OCI-LY7 (cell line): ENCODE data around the gene SEMA3E. TPM values are rescaled to one million over a fixed set of nuclear protein-coding genes. Genes with fewer than 3 reads are reported as not detected.

Experiments
- BruUV-seq: library from RNA; stranded (reverse); fragments of 400-500 nt; replicated peaks from 2 replicates; lab custom pipeline; 2021; lab: Mats Ljungman, UMichigan
- CTCF ChIA-PET: fragments of 300-600 bp; sonication (Branson Sonifier 250); formaldehyde crosslinking; loops from one replicate; lab custom pipeline; 2022; ENCODE audit warnings: antibody characterized with exemption; ENCODE audit not compliant: unreplicated experiment; lab: Charles Lee
- POLR2A ChIA-PET: fragments of 300-600 bp; sonication (Branson Sonifier 250); formaldehyde crosslinking; loops from one replicate; lab custom pipeline; 2022; ENCODE audit warnings: antibody characterized with exemption; lab: Charles Lee
- DNase-seq: peaks from one replicate; pipeline ENCODE4 v3.0.0-alpha.2; 2015; ENCODE audit warnings: low spot score
- H2AFZ ChIP-seq: fragments of 200-600 bp; sonication (generic), shearing (Covaris generic); 2 replicates; pipeline ENCODE4 v1.6.1; 2014; ENCODE audit warnings: mild to moderate bottlenecking, antibody characterized with exemption, low read length, moderate library complexity
- H3K27ac ChIP-seq: fragments of 200-600 bp; sonication (generic); 2 replicates; pipeline ENCODE4 v1.5.1; 2014; ENCODE audit warnings: mixed run types, low read depth, mild to moderate bottlenecking, moderate library complexity, low read length, inconsistent platforms; ENCODE audit not compliant: poor library complexity, severe bottlenecking
- H3K36me3 ChIP-seq: fragments of 200-600 bp; sonication (generic); 2 replicates; pipeline ENCODE4 v1.6.1; 2014; ENCODE audit warnings: mild to moderate bottlenecking, antibody characterized with exemption, low read length, moderate library complexity, mixed read lengths; ENCODE audit not compliant: insufficient read depth
- H3K4me1 ChIP-seq: fragments of 200-600 bp; sonication (generic); 2 replicates; pipeline ENCODE4 v1.5.1; 2014; ENCODE audit warnings: mild to moderate bottlenecking, low read length; ENCODE audit not compliant: insufficient read depth, poor library complexity, severe bottlenecking
- H3K4me2 ChIP-seq: fragments of 200-600 bp; sonication (generic); 2 replicates; pipeline ENCODE4 v1.6.1; 2014; ENCODE audit warnings: mild to moderate bottlenecking, low read length
- H3K4me3 ChIP-seq: fragments of 200-600 bp; sonication (generic); 2 replicates; pipeline ENCODE4 v1.5.1; 2014; ENCODE audit warnings: mild to moderate bottlenecking, low read depth, low read length; ENCODE audit not compliant: poor library complexity, severe bottlenecking
- H3K79me2 ChIP-seq: fragments of 200-600 bp; sonication (generic); 2 replicates; pipeline ENCODE4 v1.6.1; 2016; ENCODE audit warnings: low read depth, mild to moderate bottlenecking, low read length, moderate library complexity, mixed read lengths; ENCODE audit not compliant: insufficient read depth
- H3K9me2 ChIP-seq: fragments of 200-600 bp; sonication (generic); 2 replicates; pipeline ENCODE4 v1.6.1; 2016; ENCODE audit warnings: mild to moderate bottlenecking, low read length, mixed read lengths; ENCODE audit not compliant: insufficient read depth
- H3K9me3 ChIP-seq: fragments of 200-600 bp; sonication (generic); 2 replicates; pipeline ENCODE4 v1.6.1; 2014; ENCODE audit warnings: mild to moderate bottlenecking, mixed run types, low read length, mixed read lengths
- H4K20me1 ChIP-seq: fragments of 200-600 bp; sonication (generic); 2 replicates; pipeline ENCODE4 v1.6.1; 2014; ENCODE audit warnings: mild to moderate bottlenecking, antibody characterized with exemption, low read length, moderate library complexity, mixed read lengths; ENCODE audit not compliant: insufficient read depth
- EZH2phosphoT487 ChIP-seq: fragments of 200-600 bp; sonication (generic); IDR thresholded peaks from 2 replicates; pipeline ENCODE4 v1.6.1; 2018; ENCODE audit warnings: low read depth, borderline replicate concordance, mild to moderate bottlenecking, mixed run types, antibody characterized with exemption, low read length, moderate library complexity, mixed read lengths
- intact Hi-C: fragments of 100-400 bp; cut with micrococcal nuclease; formaldehyde crosslinking; loops from one replicate; pipeline ENCODE4 v1.10.0; 2022; ENCODE audit not compliant: unreplicated experiment
- total RNA-seq, 2 experiments: library from RNA; depleted of rRNA in 1 of 2; stranded (reverse); fragments of >200 nt in 1 of 2; shearing (Covaris generic) in 1 of 2; gene quantifications; 2 replicates each; pipeline ENCODE4 v1.2.3, GENCODE V29; 2014 to 2022
- TF ChIP-seq, protein P1 (sequence below): fragments of 200-600 bp; sonication (generic); conservative IDR thresholded peaks from 2 replicates; pipeline ENCODE4 v1.5.1; 2014; ENCODE audit warnings: mild to moderate bottlenecking, antibody characterized with exemption, low read length, moderate library complexity, mixed read lengths

The SEMA3E gene
- total RNA-seq, 2 experiments from 2014 or later, result 0.06 TPM; not detected in 1

DNA sequence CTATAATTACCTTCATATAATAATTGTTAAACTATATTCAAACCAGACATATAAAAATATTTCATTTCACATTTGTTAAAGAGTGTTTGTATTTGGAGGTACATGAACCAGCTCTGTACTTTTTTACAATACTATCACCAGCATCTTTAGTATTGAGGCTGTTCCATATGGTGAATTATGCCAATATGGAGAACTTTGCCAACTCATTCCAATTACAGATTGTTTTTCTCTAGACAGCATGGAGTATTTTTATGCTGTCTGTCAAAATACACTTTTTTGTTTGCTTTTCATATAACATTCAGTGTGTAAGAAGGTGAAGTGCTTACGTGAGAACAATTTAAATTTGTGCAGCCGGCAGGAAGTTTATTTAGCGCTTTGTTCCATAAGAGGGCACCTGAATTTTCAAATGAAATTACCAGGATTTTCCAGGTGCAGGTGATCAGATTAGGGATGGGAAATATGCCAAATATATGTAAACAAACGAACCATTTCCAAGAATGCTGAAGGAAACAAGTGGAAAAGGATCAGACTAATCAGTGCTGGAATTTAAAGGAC is 54.9 kb downstream of the SEMA3E start:
- no peaks in the 10 kb centered on the region for H3K36me3 ChIP-seq
- intact Hi-C loops, result no loop called here
- no peak overlapping the region for H2AFZ ChIP-seq
- CTCF ChIA-PET, result no interaction called here
- H3K79me2 ChIP-seq, result no peaks in the 10 kb centered on the region
- TF ChIP-seq, protein P1, sequence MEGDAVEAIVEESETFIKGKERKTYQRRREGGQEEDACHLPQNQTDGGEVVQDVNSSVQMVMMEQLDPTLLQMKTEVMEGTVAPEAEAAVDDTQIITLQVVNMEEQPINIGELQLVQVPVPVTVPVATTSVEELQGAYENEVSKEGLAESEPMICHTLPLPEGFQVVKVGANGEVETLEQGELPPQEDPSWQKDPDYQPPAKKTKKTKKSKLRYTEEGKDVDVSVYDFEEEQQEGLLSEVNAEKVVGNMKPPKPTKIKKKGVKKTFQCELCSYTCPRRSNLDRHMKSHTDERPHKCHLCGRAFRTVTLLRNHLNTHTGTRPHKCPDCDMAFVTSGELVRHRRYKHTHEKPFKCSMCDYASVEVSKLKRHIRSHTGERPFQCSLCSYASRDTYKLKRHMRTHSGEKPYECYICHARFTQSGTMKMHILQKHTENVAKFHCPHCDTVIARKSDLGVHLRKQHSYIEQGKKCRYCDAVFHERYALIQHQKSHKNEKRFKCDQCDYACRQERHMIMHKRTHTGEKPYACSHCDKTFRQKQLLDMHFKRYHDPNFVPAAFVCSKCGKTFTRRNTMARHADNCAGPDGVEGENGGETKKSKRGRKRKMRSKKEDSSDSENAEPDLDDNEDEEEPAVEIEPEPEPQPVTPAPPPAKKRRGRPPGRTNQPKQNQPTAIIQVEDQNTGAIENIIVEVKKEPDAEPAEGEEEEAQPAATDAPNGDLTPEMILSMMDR, result no peak
- TF ChIP-seq EZH2phosphoT487, result no peak
- H3K4me2 ChIP-seq, result no peak overlapping the region
- BruUV-seq, result no TSS peak
- H3K9me3 ChIP-seq, result no peaks in the 10 kb centered on the region
- H3K27ac ChIP-seq, result no peak overlapping the region
- POLR2A ChIA-PET, result interaction anchor here (1.1 kb wide), 1 partner anchor 49 kb away, joined by 3 read pairs; no protein-coding TSS in a partner anchor
- H3K9me2 ChIP-seq, result no peaks in the 10 kb centered on the region
- H3K4me1 ChIP-seq, result no peaks in the 10 kb centered on the region
- no peaks in the 10 kb centered on the region for H4K20me1 ChIP-seq
- no peak overlapping the region for H3K4me3 ChIP-seq
- no peak for DNase-seq

DNA sequence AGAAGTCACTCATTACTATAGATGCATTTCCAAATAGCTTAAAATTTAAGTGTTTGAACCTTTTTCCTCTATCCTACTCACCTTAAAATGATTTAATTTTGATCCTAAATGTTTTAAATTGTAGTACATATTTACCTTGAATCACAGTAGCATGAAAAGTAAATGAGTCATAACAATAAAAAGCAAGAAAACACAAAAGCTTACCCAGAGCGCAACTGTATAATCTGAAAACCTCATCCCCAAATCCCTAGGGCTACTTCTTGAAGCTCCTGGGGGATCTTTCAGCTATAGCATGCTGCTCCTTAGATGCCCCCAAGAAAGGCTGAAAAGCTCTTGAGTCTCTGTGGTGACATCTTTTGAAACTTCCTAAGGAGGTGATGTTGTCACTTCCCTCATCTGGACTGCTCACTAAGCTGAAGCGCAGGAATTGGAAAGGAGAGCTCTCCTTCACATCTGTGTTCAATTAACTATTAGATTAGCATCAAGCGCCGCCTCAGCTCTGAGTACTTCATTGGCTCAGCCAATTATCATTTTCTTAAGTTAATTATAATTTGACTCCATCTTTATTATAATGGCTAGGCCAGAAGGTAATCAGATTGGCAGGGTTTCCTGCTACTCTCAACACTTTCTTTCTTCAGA is 60.2 kb downstream of the SEMA3E start:
- TF ChIP-seq, protein P1, result no peak
- no peak for TF ChIP-seq EZH2phosphoT487
- no TSS peak for BruUV-seq
- H3K9me3 ChIP-seq, result no peaks in the 10 kb centered on the region
- DNase-seq, result no peak
- no peaks in the 10 kb centered on the region for H4K20me1 ChIP-seq
- intact Hi-C loops, result no loop called here
- POLR2A ChIA-PET, result interaction anchor here (0.6 to 0.9 kb wide), 3 partner anchors 25 to 1523 kb away, joined by 3 to 5 read pairs (median 3); no protein-coding TSS in a partner anchor
- H3K9me2 ChIP-seq, result no peaks in the 10 kb centered on the region
- CTCF ChIA-PET, result no interaction called here
- no peak overlapping the region for H3K4me2 ChIP-seq
- H3K4me3 ChIP-seq, result no peak overlapping the region
- no peak overlapping the region for H3K27ac ChIP-seq
- H3K4me1 ChIP-seq, result no peaks in the 10 kb centered on the region
- H3K79me2 ChIP-seq, result no peaks in the 10 kb centered on the region
- no peak overlapping the region for H2AFZ ChIP-seq
- H3K36me3 ChIP-seq, result no peaks in the 10 kb centered on the region

DNA sequence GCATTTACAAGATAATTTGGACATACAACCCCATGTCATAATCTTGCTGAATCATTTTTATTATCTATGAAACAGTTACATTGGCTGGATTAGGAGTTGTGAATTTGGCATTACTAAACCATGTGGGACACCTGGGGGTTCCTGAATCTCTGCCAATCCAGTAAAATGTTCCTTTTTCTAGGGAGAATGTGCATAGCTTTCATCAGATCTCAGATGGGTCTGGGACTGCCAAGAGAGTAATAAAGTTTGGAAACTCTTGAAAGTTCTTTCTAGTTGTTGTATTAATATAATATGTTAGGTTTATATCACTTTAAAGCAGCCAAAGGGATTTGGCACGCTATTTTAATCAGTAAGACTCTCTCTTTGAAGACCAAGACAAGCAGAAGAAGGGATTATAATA is 62.7 kb downstream of the SEMA3E start:
- Histone ChIP-seq H3K79me2 (no peaks in the 10 kb centered on the region), H2AFZ (no peak overlapping the region), H3K36me3 (no peaks in the 10 kb centered on the region), H3K4me2 (no peak overlapping the region), H4K20me1 (no peaks in the 10 kb centered on the region), H3K9me3 (no peaks in the 10 kb centered on the region), H3K27ac (no peak overlapping the region), H3K4me3 (no peak overlapping the region), H3K9me2 (no peaks in the 10 kb centered on the region), H3K4me1 (no peaks in the 10 kb centered on the region)
- no peak for TF ChIP-seq EZH2phosphoT487
- TF ChIP-seq, protein P1, result no peak
- BruUV-seq, result no TSS peak
- no peak for DNase-seq
- ChIA-PET CTCF (no interaction called here), POLR2A (interaction anchor here (0.7 kb wide), 1 partner anchor 259 kb away, joined by 3 read pairs; no protein-coding TSS in a partner anchor)
- intact Hi-C loops, result no loop called here
